ENCODE measurements around the gene FASTKD3.

Gene FASTKD3

GRCh38 chr5:7811715-7812114, 57.1 kb downstream of the FASTKD3 start:
- H3K18ac ChIP-seq (ENCODE audit: low read length) = no peak overlapping the region
- H3K4me3 ChIP-seq (ENCODE audit: low read length in 2 of 2) = no peak overlapping the region
- no peak overlapping the region for H3K27ac ChIP-seq (replicated peaks; ENCODE audit: low read length)
- H2AK5ac ChIP-seq (ENCODE audit: low read depth, low read length) = no peak overlapping the region
- H3K79me1 ChIP-seq (ENCODE audit: low read depth, low read length) = no peaks in the 10 kb centered on the region
- no peaks in the 10 kb centered on the region for H3K36me3 ChIP-seq (replicated peaks in 1 of 2; ENCODE audit: control insufficient read depth in 2 of 2, insufficient read depth in 2 of 2, low read length in 2 of 2)
- no peak for DNase-seq (ENCODE audit: low spot score)
- H3K27me3 ChIP-seq (ENCODE audit: control insufficient read depth in 3 of 3, insufficient read depth in 3 of 3, low read depth in 1 of 3, low read length in 3 of 3) = no peaks in the 10 kb centered on the region
- no peak overlapping the region for H2BK12ac ChIP-seq (ENCODE audit: low read length)
- H2AFZ ChIP-seq (ENCODE audit: low read length) = no peak overlapping the region
- H3K14ac ChIP-seq (ENCODE audit: low read length) = no peak overlapping the region
- no peak overlapping the region for H3K4me2 ChIP-seq (ENCODE audit: insufficient read depth, low read length, poor library complexity, severe bottlenecking)
- H4K8ac ChIP-seq (ENCODE audit: low read depth, low read length) = no peak overlapping the region
- no peak overlapping the region for H3K23ac ChIP-seq (ENCODE audit: low read depth, low read length, poor library complexity)
- no CpG with 5 or more reads among the region's 5 CpGs for WGBS, 2 donors (ENCODE audit: extremely low coverage in 2 of 2, insufficient read length in 2 of 2, insufficient replicate concordance in 1 of 2)
- no peak overlapping the region for H4K91ac ChIP-seq (ENCODE audit: low read depth, low read length, poor library complexity)
- no peak overlapping the region for H3K4ac ChIP-seq (ENCODE audit: low read length)
- H3K9ac ChIP-seq (ENCODE audit: low read depth, low read length, poor library complexity) = no peak overlapping the region
- no peaks in the 10 kb centered on the region for H3K9me3 ChIP-seq (replicated peaks in 1 of 2; ENCODE audit: control insufficient read depth in 2 of 2, insufficient read depth in 1 of 2, low read depth in 1 of 2, low read length in 2 of 2)
- peaks cover 0 to 16% of the 10 kb centered on the region in 2 donors for H3K4me1 ChIP-seq (ENCODE audit: control insufficient read depth in 2 of 2, insufficient read depth in 1 of 2, low read depth in 1 of 2, low read length in 2 of 2)
- no peak overlapping the region for H2BK120ac ChIP-seq (ENCODE audit: low read depth, low read length)
- no peak overlapping the region for H2BK15ac ChIP-seq (ENCODE audit: low read length)
- H2BK5ac ChIP-seq (ENCODE audit: low read length) = no peak overlapping the region

Measured in neuronal stem cell (in vitro differentiated cells).